Stimulated activated CD4-positive, alpha-beta T cell treated with anti-CD3 and anti-CD28 coated beads, Interleukin-1b, Interleukin-23, amount 100 ng/mL, for 48 hours (primary cell): Measurements from ENCODE around the gene PLEKHA8.

ENCODE experiments used
- DNase-seq: peaks from one replicate; pipeline ENCODE4 v3.0.0-alpha.2; 2020

Gene PLEKHA8

DNA sequence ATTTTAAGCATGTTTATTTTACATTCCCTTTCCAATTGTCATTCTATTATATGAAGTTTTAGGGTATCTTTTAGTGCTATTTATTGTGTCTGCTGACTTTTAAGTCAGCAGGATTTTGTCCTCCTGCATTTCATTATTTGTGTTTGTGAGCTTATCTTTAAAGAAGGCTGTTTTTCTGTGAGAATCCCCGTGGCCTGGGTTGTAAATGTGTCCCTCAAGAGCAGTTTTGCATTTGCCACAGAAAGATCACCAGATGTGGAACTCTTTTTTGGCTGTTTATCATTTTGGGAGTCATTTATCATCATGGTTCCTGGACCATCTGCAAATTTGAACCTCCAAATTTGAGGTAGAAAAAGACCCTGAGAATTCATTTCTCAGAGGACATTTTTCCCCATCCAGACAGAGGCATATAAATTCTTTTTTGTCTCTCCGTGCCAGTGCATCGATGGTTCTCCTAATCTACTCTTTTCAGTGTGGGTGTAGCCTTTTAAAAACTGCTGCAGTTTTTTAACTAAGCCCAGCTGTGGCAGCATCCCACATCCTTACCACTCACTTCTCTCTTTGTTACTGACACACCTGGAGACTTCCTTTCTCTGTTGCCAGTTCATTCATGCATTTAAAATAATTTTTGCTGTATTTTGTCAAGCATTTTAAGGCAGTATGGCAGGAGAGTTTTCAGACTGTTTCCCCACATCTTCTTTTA lies 86.5 kb downstream of the PLEKHA8 start:
- no peak for DNase-seq

DNA sequence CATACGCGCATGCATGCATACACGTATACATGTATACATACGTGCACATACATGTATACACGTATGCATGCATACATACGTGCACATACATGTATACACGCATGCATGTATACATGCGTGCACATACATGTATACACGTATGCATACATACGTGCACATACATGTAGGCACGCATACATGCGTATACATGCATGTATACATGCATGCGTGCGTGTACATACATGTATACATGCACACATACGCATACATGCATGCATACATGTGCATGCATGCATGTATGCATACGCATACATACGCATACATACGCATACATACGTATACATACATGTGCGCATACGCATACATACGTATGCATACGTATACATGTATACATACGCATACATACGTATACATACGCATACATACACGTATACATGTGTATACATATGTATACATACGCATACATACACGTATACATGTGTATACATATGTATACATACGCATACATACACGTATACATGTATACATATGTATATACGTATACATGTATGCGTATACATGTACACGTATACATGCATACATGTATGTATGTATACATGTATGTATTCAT lies 87.6 kb downstream of the PLEKHA8 start:
- no peak for DNase-seq

DNA sequence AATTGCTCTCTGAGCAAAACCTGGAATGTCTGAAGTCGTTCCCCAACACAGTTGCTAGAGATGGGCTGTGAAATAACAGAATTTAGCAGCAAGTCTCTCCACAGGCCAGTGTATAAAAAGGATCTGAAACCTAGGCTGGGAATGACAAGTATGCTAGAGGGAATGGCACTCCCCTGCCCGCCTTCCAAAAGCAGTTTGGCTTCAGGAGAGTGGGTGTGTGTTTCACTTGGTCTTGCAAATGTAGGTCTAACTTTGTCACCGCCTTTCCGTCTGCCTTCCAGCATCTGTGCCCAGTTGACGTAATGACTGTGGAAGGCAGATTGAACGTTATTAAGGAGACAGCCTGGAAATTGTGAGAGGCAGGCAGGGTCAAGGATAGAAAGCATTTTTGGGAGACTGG lies 88.6 kb downstream of the PLEKHA8 start:
- no peak for DNase-seq

DNA sequence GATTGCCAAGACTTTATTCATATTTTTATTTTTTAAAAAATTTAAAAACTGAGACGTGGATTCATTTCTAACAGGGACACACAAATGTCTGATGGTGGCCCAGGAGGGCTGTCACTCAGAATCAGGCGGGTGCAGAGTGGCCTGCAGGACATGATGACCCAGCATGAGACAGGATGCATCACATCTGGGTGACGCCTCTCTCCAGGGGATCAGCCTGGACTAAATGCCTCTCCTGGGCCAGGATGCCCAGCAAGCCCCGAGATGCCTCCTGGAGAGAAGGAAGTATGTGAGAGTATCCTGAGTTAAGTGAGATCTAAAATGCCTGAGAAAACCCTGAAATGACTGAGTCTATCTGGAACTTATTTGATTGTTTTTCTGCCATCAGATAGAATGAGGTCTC lies 89.7 kb downstream of the PLEKHA8 start:
- DNase-seq: no peak

DNA sequence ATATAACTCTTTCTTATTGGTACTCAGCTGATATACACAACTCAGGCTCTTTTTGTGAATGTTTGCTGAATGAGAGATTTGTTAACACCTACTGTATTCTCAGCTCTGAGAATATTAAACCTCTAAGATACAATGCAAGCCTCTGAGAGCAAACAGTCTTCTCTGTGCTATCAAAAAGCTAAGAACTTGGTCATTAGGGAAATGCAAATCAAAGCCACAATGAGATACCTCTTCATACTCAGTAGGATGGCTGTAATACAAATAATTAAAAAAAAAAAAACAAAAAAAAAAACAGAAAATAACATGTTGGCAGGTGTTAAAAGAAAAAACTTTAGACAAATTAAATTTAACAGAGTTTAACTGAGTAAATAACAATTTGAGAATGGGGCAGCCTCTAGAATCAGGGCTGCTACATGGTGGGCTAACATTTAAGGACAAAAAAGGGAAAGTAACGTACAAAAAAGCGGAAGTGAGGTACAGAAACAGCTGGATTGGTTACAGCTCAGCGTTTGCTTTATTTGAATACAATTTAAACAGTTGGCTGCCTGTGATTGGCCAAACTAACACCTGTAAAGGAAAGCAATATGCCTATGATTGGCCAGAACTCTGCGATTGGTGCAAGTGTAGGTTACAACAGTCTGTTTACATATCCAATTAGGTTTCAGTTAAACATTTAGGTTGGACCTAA lies 91.8 kb downstream of the PLEKHA8 start:
- no peak for DNase-seq

DNA sequence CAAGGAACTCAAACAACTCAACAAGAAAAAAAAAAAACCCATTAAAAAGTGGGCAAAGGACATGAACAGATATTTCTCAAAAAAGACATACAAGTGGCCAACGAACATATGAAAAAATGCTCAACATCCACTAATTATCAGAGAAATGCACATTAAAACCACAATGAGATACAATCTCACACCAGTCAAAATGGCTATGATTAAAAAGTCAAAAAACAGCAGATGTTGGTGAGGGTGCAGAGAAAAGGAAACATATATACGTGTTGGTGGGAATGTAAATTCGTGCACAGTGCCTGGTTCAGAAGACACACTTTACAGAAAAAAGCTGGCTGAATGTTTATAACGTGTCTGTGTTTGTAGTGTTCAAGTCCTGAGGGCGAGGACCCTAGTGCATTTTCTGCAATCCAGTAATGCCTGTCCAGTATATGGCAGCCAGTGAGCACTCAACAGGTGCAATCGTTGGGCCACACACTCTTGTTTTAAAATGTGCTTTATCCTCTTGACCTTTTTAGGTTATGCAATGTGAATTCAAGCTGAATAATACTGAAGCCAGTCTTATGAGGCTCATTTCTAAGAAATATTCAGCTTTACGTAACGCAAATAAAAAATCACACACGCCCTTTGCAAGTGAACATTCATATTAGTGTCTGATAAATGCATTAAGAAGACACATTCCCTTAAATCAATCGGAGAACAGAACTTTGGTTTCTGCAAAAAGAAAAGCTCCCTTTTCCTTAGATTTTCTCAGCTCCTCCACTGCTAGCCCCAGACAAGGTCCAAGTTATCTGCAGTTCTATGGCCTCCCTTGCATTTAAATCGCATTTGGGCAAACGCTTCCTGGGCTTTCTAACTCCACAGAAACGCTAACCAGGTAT lies 105.8 kb downstream of the PLEKHA8 start:
- DNase-seq: no peak

DNA sequence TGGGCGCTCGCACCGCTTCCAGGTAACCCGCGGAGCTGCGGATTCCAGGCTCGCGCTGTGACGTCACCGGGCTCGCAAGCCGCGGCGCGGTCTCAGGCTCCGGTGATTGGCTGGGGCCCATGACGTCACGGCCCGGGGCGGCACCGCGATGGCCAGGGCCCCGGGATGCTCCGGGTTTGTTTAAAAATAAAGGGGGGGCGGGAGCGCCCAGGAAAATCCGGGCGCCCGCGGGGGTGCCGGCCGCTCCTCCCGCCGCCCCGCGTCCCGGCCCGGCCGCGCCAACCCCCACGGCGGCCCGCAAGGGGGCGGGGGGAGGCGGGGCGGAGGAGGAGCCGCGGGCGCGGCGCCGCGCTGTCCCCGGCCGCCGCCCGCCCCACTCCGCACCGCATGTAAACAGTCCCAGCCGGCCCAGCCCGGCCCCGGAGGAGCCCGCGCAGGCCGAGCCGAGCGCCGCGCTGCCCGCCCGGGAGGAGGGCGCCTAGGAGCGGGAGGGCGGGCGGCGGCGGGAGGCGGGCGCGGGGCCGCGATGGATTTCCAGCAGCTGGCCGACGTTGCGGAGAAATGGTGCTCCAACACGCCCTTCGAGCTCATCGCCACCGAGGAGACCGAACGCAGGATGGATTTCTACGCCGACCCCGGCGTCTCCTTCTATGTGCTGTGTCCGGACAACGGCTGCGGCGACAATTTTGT lies 106.5 kb downstream of the PLEKHA8 start, which contains the start of gene MTURN:
Gene MTURN (plus strand): TSS at position 376 of the 690 bp plus-strand sequence. CDS start 151 bp downstream, at position 527.
- DNase-seq: peak; percentile 84

DNA sequence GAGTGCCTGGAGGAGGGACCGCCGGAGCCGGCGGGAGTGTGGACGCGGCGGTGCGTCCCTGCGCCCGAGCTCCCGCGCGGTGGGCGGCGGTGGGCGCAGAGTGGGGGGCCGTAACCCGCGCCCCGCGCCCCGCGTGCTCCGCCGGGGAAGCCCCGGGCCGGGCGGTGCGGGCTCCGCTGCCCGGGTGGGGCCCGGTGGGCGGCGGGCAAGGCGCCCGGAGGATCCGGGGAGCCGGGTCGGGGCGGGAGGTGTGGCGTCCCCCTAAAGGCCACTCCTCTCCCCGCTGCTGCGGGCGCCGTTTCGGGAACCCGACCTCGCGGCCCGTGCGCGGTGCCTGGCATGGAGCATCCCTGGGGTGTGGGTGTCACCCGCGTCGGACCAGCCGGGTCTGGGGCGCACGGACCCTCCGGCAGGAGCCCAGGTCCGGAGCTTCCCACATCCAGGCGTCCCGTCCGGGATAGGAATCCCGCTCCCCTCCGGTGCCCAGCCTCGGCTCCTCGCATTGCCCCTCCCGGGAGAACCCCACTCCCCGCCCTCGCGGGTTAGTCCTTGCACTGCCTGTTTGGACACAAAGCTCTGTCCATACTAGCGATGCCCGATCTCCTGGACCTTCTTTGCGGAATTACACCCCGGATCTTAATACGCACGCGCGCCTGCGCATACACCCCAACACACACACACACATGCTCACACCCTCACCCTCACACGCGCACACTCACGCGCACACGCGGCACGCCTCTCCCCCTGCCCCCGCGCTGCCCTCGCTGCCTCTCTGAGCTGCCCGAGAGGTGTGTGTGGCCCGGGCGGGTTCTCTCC lies 107.3 kb downstream of the PLEKHA8 start:
- peak; percentile 50 for DNase-seq

DNA sequence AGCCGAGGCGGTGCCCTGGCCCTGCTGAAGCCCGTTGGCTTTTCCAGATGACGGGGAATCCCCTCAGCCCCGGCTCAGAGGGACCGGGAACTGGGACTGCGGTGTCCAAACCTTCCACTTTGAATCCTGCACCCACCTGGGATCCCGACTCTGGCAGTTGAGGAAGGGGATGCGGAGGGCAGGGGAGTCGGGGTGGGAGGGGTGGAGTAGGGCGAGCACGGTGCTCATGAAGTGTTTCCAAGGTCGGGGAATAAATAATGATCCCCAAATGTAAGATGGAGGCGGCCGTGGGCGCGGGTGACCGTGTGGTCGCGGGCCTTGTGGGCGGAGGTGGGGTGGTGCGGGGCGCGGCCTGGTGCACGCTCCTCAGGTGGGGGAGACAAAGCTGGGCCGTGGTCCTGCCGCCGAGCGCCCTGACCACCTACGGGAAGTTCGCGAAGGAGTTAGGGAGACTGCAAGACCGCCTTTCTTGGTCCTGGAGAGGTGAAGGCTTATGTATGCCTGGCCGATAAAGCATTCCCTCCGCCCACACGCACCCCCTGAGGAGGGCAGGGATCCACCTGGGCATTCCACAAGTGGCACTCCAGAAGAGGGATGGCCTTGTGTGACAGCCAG lies 108.0 kb downstream of the PLEKHA8 start:
- no peak for DNase-seq

DNA sequence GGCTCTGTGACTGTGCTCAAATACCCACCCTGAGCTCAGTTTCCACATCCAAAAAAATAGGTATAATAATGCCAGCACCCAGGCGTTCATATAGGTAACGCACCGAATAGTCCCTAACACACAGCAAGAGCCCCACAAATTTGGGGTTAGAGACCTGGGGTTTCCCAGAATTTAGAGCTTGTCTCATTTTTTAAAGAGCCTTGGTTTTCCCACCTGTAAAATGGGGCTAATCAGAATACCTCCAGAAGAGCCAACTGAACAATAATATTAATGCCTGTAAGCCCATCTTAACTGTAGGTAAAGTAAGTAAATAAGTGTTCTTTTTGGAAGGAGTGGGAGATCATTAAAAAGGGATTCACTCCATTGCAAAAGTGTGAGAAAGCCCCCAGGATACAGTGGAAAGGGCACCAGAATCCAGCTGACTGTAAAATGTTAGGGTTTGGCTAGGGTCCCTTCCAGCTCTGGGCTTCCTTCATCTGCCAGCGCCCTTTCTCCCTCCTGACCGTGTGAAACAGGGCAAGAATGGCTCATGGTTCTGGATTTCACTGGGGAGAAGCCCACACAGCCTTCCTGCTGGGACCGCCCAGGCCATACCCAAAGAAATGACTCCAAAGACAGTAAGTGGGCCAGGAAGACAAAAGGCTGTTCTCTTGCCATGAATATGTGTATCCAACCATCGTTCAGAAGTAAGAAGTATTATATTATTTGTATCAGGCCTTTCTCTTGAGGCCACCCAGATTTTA lies 108.7 kb downstream of the PLEKHA8 start:
- no peak for DNase-seq

DNA sequence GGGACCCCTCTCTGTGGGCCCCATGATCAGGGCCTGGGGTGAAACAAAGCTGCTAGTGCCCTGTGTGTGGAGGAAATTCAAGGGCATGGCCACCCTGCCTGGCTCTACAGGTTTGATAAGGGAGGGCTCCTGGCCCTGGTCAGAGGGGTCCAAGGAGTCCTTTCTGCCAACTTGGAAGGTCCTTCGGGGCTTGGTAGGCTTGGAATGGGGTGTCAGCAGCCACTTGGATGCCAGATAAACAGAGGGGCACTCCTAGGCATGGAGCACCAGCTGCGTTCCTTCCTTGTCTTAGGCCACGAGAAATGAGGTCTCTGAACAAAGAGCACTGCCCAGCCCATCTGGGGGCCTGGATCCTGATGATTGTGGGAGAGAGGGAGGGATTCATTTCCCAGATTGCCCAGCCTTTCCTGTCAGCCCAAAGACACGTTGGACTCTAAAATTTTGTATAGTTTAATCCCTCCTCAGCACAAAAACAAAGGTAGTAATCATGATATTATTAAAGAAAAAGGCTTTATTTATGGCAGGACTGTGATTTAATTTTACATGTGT lies 111.7 kb downstream of the PLEKHA8 start:
- DNase-seq: no peak

DNA sequence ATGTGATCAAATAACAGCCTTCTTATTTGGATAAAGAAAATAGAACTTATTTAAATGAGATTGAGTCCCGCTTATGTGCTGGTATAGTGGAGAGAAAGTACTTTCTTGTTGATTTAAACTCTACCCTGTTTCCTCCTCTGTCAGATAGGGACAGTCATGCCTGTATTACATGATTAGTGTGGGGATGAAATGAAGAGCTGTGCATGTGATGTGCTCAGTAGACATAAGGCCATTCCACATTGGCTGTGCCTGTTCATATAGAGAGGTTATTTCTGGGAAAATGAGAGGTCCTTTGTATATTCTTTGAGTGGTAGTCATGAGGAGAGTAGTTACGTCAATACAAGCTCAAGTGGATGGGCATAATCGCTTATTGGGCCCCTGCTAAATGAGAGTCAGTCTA lies 112.2 kb downstream of the PLEKHA8 start:
- DNase-seq: no peak

DNA sequence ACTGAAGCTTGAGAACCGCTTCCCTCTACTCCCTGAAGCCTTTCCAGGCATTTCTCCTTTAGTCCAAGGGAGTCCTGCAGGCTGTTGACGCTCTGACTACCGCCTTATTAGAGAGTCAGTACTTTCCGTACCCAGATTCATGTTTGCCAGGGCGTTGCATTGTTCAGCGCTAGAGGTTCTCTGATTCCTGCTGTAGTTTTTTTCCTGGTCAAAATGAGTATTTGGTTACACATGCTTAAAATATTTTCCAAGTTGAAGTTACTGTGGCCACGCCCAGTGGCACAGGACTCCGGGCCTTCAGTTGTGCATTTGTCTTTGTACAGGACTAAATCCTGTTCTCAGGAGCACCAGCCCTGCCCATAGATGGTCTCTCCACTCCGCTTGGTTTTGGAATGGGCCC lies 114.5 kb downstream of the PLEKHA8 start:
- DNase-seq: no peak

DNA sequence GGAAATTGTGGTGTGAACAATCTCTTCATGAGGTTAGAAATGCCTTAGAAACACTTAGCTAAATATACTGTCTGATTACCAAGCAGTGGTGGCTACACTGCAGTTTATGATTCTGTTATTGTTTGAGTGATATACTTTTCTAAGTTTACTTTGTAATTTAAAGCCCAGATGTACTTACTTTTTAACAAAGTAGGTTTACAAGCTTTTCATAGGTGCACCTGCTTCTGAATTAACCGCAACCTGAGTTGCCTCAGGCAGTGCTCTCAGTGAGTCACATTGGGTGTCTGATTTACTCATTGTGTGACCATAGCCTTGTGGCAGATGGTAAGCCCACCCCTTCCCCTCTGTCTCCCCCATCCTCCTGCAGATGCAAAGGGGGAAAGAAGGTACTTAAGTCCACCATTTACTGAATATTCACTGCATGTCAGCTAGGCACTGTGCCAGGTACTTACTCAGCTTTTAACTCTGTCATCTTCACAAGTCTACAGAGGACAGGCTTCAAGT lies 115.6 kb downstream of the PLEKHA8 start:
- DNase-seq: no peak

DNA sequence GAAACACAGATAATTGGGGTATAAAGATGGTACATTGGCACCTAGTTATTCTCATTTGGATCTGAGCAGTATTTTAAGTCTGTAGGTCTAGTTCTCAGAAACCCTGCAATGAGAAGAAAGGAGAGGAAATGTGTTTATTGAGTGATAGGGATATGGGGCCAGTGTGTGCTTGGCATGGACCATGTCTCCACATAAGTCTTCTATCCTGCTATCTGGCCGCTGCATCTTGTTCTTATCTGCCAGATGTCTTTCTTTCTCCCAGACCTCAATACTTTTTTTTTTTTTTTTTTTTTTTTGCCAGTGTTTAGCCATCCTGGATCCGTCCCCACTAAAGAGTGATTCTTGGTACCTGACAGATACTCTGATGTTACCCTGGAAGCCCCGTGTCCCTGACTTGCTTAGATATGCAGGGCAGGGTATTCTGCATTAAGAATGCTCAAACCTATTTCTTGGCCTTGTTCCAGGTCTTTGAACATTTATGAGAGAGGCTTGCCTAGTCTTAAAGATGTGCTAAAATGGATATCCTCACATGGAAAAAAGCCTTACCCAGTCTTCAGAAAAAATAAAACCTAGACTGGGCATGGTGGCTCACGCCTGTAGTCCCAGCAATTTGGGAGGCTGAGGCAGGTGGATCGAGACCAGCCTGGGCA lies 116.6 kb downstream of the PLEKHA8 start:
- no peak for DNase-seq

DNA sequence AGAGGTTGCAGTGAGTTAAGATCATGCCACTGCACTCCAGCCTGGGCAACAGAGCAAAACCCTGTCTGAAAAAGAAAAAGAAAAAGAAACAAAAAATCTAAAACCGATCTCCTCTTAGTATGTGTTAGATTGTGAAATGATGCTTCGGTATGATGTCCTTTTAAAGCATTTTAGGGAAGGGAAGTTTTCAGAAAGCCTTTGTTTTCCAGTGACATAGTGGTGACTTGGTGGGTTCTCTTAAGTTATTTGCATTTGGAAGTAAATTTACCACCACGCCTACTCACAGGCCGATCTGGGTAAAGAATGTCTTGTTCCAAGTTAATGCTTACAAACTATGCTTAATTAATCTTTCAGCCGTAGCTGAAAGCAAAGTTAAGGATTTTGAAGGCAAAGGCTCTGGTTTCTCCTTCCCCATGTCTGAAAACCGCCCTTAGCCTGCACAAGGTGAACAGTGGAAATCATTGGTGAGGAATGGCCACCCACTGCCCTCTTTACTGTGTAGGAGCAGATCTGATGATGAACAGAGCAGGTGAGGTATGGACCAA lies 117.3 kb downstream of the PLEKHA8 start:
- DNase-seq: no peak

DNA sequence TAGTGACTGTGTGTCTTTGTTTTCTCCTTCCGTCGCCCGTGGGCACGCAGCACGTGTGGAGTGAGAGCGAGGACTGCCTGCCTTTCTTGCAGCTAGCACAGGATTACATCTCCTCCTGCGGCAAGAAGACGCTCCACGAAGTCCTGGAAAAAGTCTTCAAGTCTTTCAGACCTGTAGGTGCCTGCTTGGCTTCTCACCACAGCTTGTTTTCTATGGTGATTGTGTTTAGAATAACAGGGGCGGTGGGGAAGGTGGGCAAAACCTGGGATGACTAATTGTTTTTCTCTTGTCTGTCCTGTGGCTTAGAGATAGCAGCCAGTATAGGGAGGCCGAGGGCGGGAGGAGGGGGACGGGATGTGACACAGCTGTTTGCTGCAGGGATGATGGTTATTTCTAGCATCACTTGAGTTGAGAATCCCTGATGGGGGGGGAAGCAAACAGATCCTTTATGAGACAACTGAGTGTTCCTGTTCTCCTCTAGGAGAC lies 118.0 kb downstream of the PLEKHA8 start:
- no peak for DNase-seq

DNA sequence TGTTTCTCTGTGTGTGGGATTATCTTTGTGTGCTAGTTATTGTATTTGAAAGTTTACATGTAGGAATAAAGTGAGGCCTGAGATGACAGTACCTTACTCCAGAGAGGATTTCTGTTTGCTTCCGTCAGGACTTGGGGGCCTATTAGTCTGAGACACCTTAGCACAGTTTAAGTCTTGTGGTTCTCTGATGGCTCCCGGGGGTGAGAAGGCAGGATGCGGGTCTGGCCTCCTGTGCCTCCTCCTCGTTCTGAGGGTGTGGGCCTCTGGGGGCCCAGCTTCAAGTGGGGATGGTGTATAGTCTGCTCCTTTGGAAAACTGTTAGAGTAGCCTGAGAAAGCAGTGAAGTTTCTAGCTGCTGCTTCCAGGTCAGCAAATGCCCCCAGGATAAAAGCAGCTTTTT lies 119.0 kb downstream of the PLEKHA8 start:
- DNase-seq: no peak

DNA sequence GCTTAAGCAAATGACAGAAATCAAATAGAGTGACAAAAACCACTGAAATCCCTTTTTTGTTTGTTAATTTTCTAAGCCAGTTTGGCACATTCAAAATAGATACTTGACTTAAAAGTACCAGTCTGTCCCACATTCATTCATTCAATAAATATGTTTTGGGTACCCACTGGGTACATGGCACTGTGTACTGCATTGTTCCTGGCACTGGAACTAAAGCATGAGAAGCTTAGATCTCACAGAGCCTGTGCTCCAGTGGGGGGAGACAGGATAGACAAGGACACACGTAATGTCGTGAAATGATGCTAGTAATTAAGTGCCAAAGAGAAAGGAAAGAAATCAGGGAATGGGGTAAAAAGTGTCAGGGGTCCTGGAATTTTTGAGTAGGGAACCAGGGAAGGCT lies 119.6 kb downstream of the PLEKHA8 start:
- no peak for DNase-seq
